ELF-1 (cell line): ENCODE data around the gene UVSSA.

Experiments
- DNase-seq: peaks from one replicate; pipeline ENCODE4 v3.0.0-alpha.2; 2016; ENCODE audit warnings: low read depth, low spot score

Gene UVSSA

DNA sequence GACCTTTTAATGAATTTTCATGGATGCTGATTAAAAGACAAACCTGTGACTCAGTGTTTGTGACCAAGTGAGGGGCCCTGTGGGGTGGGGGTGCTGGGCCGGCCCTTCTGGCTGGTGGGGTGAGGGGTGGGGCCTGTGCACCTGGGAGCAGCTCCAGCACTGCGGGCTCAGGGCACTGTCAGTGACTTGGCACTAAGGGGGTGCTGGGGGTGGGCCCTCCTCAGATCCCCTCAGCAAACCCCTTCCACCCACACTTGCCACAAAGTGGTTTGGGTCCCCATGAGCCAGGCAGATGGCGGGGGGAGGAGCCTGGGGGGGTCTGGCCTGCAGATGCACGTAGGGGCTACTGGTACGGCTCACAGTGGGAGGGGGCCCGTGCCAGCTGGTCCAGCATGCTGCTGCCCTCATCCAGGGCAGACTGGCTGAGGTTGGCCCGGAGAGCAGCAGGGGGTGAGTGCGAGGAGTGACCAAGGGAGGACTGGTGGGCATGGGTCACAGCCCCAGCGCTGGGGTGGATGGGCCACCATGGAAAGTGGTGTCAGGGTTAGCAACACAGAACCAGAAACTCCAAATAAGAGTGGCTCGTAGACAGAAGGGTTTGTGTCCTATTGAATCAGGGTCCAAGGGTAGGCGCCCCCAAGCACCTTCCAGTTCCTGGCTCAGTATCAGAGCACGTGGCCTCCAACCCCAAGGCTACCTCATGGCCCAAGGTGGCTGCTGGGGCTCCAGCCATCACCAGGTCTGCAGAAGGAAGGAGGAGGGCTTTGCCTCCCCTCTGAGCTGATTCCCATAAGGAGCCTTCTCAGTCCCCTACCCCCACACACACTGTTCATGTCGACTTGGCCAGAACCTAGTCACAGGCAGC is 49.2 kb downstream of the UVSSA start:
- DNase-seq, result no peak

DNA sequence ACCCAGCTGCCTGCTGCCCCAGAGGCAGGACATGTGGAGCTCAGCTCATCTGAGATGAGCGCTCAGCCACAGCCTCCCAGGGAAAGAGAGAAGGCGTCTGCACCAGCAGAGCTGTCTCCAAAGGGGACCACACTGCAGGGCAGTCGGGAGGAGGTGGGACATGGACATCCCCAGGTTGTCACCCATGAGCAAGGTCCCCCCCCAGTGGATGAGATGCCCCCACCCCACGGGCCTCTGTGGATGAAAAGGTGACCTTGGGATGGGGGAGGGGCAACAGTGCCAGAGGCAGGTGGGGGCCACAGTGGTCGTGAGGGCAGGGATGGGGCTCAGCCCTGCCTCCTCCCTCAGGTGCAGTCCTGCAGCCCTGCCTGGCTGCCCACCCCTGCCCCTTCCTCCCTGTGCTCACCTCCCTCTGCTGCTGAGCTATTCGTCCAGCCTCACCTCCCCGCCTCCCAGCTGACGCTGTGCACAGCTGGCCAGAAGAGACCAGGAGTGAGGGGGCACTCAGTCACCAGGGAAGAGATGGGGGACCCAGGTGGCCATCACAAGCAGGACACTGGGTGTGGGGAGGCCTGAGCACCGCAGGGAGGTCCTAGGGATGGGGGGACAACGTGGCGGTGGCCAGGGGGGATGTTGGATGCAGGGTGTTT is 49.9 kb downstream of the UVSSA start:
- DNase-seq, result no peak

DNA sequence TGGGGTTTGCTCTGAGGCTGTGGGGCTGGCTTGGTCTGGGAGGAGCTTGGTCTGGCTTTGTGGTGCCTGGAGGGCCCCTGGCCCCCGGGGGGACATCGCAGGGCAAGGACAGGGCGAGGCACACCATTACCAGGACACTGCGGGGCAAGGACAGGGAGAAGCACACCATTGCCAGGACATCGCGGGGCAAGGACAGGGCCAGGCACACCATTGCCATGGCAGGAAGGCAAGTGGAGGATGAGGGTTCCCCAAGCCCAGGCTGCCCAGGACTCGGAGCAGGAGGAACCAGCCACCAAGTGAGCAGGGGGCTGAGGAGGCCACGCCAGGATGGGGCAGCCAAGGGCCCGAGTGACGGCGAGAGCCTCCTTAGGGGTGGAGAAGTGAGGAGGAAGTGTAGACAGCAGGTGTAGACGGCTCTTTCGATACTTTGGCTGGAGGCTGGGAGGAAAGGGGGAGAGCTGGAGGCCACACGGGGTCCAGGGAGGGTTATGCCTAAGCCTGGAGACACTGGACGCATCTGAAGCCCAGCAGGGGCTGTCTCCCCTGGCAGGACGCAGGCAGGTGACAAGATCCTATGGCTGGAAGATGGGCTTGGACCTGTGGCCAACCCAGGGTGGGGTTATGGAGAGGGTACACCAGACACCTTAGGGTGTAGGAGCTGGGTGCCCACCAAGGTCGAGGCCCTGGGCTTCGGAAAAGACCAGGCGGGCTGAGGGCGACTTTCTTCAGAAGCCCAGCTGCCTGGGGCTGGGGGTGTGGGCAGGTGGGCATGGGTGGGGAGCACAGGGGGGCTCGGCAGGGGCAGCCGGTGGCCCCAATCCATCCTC is 51.9 kb downstream of the UVSSA start:
- DNase-seq, result no peak

DNA sequence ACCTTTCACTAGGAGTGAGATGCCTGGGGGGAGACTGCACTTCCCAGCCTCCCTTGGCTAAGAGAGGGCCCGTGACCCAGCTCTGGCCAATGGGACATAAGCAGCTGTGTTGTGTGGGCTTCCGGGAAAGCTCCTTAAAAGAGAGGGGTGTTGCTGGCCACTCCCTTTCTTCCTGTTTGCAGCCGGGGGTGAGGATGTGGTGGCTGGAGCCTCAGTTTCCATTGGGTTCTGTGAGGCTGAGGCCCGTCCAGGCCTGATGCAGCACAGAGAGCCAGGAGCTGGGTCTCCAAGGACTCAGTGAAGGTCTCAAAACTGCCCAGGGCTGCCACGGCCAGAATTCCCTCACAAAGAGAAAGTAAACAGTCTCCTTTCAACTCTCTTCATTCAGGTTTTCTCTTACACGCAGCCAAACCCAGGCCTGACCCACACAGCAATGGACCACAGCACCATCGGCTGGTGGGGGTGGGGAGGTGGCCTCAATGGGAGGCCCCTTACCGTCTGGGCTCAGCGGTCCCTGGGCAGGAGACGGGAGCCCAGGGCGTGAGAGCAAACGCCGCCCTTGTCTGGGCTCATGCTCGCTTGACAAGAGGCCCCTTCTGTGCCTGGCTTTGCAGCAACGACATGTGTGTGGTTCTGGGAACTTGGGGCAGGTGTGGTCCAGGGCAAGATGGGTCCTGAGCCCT is 52.6 kb downstream of the UVSSA start:
- peak; percentile 18 for DNase-seq

DNA sequence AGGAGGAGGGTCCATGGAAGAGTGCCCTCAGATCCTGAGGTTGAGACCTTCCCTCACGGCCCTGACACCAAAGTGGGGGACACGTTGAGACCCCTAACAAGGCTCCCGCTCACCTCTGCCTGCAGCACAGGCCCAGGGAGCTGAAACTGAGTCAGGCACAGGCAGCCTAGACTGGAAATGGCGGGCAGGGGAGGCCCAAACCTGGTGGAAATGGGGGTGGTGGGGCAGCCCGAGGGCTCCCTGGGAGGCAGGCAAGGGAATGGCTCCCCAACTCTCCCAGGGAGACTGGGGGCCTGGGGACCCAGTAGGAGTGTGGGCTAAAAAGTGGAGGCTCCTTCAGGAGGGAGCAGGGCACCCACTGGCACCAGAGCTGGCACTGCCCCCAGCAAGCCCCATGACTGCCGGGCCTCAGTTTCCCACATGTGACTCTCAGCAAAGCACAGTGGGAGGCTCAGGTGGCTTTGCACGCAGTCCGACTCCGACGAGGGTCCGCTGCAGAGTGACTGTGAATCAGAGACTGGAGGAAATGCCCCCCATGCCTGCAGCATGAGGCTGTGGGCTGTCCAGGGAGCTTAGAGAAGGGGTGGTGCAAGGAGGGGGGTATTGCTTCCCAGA is 53.3 kb downstream of the UVSSA start:
- no peak for DNase-seq

DNA sequence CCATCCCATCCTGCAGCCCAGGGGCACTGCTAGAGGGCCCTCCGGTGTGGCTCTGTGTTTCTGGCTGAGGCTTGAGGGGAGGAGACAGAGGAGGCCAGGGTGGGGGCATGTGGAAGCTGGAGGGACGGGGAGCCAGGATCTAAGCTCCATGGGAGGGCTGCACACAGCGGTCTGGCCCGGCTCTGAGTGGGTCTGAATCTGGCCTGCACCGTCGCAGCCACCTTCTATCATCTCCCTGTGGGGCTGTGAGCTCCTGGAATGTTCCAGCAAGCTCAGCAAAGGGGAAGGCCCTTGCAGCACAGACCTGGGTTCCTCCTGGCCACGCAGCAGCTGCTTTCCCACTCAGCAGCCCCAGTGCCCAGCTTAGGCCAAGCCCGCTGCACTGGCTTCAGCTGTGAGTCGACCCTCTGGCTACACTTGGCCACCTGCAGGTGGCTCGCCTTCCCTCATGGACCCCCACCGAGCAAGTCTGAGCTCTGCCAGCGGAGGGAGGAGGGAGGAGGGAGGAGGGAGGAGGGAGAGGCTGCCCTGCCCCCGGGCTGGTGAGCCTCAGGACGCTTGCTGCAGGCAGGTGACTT is 53.9 kb downstream of the UVSSA start:
- no peak for DNase-seq

DNA sequence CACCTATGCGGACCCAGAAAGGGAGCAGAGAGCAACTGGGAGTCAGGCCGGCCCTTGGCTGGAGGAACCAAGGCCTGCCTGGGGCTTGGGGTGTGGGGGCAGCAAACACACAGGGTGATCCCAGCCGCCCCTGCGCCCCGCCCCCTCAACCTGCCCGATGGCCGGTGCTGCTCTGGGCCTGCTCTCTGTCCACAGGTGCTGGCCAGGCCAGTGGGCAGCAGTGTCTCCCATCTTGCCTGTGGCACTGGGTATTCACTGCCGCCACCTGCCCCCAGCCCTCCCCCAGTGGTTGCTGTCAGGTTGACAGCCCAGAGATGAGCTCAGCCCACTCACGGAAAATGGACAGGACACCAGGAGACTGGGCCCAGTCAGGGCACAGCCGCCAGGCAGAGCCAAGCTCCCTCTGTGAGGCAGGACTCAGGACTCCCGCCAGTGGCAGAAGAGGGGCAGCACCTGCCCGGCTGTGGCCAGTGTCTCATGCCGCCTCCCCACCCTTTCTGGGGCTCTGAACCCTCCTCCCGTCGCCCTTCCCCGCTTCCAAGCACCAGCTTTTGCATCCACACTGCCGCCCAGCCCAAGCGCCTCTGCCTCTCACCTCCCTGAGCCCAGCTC is 54.5 kb downstream of the UVSSA start:
- peak; percentile 2 for DNase-seq

DNA sequence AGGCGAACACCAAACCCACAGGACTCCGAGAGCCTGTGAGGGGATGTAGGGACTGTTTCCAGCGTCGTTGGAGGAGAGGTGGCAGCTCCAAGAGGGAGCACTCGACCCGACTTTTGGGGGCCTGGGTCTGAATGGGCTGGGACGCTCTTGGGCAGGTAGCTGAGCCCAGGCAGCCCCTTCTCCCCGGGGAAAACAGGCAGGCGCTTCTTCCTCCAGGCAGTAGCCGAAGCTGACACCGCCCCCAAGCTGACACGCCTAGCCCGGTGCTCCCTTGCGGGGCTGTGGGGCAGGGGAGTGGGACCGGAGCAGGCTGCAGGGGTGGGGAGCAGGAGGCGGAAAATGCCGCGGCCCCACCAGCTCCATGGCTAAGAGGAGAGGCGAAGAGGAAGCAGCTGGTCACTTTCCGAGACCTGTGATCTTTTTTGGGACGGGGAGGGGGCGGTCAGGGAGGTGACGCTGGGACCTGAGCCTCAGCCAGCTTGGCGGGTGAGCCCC is 55.1 kb downstream of the UVSSA start:
- DNase-seq, result peak; percentile 12

DNA sequence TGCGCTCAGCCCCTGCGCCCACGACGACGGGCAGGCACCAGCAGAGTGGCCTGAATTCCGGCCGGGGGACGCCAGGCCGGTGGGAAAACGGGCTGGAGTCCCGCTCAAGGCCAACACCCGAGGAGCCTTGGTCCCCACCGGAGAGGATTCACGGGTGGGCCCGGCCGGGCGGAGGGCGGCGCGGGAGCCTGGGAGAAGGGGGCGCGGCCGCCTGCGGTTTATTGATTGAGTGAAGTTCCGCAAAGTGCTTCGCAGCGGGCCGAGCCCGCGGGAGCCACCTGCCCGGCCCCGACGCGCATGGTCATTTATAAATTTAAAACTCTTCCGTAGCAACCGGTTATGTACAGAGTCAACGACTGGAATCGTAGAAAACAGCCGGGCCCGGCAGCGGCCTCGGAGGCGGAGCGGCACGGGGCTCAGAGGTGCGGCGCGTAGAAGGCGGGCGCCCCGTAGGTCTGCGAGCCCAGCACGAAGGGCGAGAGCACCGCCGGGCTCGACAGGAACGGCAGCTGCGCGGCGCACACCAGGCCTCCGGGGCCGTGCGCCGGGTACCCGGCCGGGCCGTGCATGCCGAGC is 55.6 kb downstream of the UVSSA start:
- DNase-seq, result peak; percentile 8

DNA sequence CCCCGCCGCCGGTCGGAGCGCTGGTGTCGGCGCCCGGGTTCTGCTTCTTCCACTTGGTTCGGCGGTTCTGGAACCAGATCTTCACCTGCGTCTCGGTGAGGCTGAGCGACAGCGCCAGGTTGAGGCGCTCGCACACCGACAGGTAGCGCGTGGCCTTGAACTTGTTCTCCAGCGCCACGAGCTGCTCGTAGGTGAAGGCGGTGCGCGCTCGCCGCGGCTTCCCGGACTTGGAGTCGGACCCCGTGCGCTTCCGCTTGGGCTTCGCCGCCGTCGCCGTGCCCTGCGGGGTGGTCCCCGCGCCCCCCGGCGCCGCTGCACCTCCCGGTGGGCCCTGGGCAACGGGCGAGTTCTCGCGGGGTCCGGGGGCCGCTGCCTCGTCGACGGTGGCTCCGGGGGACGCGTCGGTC is 56.2 kb downstream of the UVSSA start:
- DNase-seq, result peak; percentile 5

DNA sequence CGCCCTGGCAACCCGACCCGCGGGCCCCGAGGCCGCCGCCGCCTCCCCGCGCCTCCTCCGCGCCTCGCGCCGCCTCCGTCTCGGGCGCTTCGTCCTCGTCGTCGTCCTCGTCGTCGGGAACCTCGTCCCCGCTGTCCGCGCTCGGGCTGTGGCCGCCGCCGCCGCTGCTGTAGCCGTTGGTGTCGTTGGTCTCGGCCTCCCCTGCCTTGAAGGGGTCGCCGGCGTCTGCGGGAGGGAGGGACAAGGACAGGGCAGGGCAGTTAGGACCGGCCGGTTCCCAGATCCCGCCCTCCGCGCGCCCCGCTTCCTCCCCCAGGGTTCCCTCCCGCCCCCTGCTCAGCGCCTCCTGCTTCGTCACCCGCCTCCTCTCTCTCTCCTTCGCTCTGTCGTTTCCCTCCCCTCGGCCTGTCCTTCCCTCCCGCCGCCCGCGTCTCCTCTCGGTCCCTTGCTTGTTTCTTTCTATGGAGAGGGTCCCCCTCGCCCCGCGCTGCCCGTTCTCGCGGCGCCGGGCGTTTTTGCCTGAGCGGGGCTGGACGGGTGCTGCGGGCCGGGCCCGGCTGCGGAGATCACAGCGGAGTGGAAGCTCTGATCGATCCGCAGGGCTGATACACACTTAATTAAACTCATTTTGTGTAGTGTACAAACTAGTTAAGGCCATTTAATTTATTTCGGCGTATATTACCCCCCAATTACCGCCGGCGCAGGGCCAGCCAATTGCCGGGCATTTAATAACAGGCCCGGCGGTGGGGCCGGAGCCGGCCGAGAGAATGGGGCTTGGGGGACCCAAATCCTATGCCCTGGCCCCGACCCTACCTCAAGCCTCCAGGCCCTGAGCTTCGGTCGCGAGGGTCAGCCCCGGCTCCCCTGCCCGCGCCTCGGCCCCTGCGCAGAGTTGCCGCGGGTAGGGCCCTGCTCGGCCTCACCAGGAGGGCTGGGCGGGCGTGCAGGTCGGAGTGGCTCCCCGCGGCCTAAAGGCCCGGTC is 56.9 kb downstream of the UVSSA start:
- peak; percentile 18 for DNase-seq

DNA sequence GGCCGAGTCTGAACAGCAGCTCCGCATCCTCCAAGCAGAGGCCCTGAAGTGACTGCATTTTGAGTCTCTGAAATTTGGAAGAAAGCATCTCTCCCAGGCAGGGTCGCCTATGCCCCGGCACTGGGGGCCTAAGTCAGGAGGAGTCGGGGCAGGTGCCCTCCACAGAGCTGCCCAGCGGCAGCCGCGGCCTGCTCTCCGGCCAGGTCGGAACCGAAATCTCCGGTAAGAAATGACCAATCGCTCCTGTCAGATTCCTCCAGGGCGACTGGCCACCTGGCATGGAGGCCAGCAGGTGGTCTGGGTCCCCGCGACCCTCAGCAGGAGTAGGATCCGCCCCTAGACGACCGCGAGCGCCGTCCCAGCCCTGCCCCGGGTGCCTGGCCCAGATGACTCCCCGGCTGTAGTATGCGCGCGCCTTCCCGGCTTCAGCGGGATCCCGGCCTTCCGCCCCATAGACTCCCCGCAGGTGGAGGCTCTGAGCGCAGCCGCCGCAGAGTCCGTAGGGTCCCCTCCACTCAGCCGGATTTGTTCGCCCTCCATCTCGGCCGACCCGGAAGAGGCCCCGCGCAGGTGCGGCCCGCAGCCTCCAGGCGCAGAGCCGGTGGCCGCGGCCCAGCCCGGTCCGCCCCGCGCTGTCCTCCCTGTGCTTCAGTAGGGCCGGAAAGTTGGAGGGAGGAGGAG is 57.7 kb downstream of the UVSSA start:
- no peak for DNase-seq

DNA sequence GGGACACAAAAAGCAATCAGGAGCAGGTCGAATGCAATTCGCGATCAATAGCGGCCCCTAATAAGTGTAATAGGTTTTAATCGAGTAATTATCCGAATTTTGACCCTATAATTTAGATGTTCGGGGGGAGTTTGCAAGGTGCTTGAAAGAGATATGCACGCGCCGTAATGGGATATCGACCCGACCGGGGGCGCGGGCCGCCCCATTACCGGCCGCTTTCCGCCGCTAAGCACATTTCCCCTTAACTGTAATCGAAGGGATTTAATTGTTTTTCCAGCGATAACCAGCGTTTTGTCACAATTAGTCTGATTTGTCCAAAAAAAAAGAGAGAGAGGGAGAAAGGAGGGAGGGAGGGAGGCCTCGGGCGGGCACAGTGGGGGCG is 58.2 kb downstream of the UVSSA start:
- peak; percentile 14 for DNase-seq

DNA sequence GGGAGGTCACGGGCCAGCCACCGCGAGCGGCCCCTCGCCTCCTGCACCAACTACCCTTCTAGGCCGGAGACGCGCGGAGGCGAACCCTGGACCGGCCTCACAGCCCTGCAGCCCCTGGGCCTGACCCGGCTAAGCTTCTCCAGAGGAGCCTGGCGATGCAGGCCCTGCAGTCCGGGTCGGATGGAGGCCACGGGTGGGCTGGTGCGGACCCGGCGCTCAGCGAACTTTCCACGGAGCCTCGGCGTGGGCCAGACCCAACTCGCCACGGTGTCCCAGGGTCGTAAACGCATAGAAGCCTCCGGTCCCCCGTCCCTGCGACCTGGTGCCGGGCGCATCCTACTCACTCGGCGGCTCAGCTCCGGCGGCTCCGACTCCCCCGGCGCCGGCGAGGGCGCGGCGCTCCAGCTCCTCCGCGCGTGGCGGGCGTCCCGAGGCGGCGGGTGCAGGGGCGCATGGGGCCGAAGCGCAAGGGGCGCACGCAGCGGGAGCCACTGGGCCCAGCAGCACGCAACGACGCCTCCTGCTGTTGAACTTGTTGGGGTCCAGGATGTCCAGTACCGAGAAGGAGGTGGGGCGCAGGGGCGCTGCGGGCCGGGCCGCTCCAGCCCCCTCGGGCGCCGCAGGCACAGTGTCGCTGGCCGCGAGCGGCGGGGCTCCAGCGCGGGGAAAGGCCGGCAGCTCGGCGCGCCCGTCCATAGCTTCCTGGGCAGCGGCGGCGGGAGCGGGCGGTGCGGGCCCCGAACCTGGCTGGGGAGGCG is 58.8 kb downstream of the UVSSA start:
- peak; percentile 16 for DNase-seq

DNA sequence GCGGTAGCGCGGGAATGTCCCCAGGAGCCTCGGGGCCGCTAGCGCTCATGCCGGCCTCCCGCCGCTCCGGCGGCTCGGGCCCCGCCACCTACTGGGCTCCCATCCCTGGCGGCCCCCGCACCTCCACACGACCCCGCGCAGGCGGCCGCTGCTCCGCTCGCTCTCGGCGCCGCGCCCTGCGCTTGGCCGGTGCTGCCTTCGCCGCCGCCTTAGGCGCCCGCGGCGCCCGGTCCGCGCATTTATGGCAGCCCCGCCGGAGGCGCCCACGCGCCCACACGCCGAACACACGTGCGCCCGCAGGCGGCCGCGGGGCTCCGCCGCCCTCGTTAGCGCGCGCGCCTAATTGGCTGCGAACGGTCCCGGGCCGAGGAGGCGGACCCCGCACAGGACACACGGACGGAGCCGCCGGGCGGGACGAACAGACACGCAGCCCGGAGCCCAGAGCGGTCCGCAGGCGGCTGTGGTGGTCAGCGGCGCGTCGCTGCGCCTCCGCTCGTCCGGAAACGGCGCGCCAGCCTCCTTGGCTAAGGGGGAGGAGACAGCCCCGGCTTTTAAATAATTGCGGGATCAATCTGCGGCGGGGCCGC is 59.5 kb downstream of the UVSSA start, which contains the start of gene NKX1-1:
NKX1-1 (minus strand) TSS at position 49 of the 587 bp plus-strand sequence; CDS start at position 49, 0 bp downstream.
- peak; percentile 13 for DNase-seq

DNA sequence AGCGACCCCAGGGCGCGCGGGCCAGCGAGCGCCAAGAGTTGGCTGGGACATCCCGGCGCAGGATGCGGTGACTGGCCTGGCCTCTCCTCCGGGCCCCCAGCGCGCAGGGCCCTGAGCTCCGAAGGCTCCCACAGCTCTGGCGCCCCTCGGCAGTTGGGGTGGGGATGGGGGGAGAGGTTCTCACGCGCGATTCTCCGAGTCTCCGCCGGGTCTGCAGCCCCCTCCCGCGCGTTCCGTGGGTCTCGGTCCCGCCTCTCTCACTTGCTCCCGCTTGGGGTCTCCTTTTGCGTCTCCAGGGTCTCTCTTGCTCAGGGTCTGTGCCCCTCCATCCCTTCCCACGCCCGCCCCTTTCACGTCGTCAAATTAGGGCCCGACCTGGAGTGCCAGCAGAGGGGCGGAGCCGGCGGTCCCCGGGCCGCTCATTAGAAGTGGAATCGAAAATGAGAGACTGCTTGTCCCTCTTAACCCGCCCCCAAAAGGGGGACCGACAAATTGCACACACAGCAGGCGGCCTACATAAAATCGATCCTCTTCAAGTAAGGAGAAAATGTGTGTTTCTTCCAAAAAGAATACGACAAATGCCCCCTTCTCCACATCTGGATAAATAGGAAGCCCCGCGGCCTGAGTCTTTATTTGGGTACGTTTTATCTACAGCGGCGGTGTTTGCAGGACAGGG is 60.1 kb downstream of the UVSSA start:
- no peak for DNase-seq
